ENCODE measurements around the gene SPACA5.

Gene SPACA5

DNA sequence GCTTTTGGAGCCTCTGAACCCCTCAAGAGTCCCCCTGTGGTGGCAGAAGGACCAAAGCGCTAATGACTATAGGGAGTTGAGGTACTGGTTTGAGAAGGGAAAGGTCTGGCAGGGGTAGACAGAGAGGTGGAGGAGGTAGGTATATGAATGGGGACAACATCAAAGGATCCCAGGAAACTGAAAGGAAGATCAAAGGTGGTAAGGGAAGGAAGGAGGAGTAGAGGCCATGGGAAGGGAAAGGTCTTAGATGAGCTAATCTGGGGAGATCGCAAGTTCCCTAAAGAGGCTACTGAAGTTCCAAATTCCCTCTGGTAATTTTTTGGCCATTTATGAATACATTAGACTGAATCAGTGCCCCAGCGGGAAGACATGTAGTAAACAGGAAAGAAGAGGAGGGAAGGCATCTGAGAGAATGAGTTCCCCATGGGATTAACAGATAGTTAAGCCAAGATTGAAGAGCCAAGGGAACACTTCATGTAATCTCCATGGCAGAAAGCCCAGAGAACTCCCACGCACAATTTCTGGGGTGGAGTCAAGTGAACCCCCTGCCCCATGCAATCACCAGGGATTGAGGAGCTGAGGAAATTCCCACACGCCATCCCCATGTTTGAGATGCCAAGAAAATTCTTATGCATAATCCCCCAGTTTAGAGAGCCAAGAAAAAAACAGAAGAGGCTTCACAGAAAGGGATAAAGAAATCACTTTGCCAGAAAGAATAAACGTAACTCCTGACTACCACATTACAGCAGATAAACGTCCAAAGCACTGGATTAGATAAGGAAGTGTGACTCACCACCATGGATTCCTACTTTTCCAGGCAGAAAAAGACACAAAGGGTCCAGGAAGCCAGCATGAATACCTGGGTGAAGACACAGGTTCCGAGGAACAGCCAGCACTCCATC lies 38.9 kb downstream of the SPACA5 start:
- no peak overlapping the region for H3K4me3 ChIP-seq (ENCODE audit: low read length in 2 of 2)
- no peaks in the 10 kb centered on the region for H3K4me1 ChIP-seq (ENCODE audit: control insufficient read depth, insufficient read depth, low read length)
- no peak overlapping the region for H3K9ac ChIP-seq (ENCODE audit: low read length in 2 of 2)
- H3K36me3 ChIP-seq (ENCODE audit: control insufficient read depth in 2 of 2, insufficient read depth in 2 of 2, low read length in 2 of 2), result no peaks in the 10 kb centered on the region
- no peak overlapping the region for H3K27ac ChIP-seq (ENCODE audit: low read length)
- H3K27me3 ChIP-seq (ENCODE audit: control insufficient read depth in 1 of 2, insufficient read depth in 2 of 2, low read length in 2 of 2), result peaks cover 0 to 2% of the 10 kb centered on the region in 2 donors
- H3K9me3 ChIP-seq (ENCODE audit: control insufficient read depth in 2 of 2, low read length in 2 of 2), result no peaks in the 10 kb centered on the region

GRCh38 chrX:48046846-48047245 lies 40.1 kb downstream of the SPACA5 start:
- Histone ChIP-seq H3K9me3 (ENCODE audit: control insufficient read depth in 2 of 2, low read length in 2 of 2) (no peaks in the 10 kb centered on the region), H3K9ac (ENCODE audit: low read length in 2 of 2) (no peak overlapping the region), H3K27ac (ENCODE audit: low read length) (no peak overlapping the region), H3K4me3 (ENCODE audit: low read length in 2 of 2) (no peak overlapping the region), H3K27me3 (ENCODE audit: control insufficient read depth in 1 of 2, insufficient read depth in 2 of 2, low read length in 2 of 2) (peaks cover 0 to 2% of the 10 kb centered on the region in 2 donors), H3K36me3 (ENCODE audit: control insufficient read depth in 2 of 2, insufficient read depth in 2 of 2, low read length in 2 of 2) (no peaks in the 10 kb centered on the region), H3K4me1 (ENCODE audit: control insufficient read depth, insufficient read depth, low read length) (no peaks in the 10 kb centered on the region)

- peaks cover 2 to 10% of the 10 kb centered on the region in 2 donors for H3K9me3 ChIP-seq (ENCODE audit: control insufficient read depth in 2 of 2, low read length in 2 of 2)
- no peaks in the 10 kb centered on the region for H3K27me3 ChIP-seq (ENCODE audit: control insufficient read depth in 1 of 2, insufficient read depth in 2 of 2, low read length in 2 of 2)
- no peak overlapping the region for H3K27ac ChIP-seq (ENCODE audit: low read length)
- H3K4me3 ChIP-seq (ENCODE audit: low read length in 2 of 2), result no peak overlapping the region
- H3K36me3 ChIP-seq (ENCODE audit: control insufficient read depth in 2 of 2, insufficient read depth in 2 of 2, low read length in 2 of 2), result peaks cover 7 to 20% of the 10 kb centered on the region in 2 donors
- H3K9ac ChIP-seq (ENCODE audit: low read length in 2 of 2), result no peak overlapping the region
- H3K4me1 ChIP-seq (ENCODE audit: control insufficient read depth, insufficient read depth, low read length), result no peaks in the 10 kb centered on the region
Measured at GRCh38 chrX:48058621-48059295, 52.0 kb downstream of the SPACA5 start.

DNA sequence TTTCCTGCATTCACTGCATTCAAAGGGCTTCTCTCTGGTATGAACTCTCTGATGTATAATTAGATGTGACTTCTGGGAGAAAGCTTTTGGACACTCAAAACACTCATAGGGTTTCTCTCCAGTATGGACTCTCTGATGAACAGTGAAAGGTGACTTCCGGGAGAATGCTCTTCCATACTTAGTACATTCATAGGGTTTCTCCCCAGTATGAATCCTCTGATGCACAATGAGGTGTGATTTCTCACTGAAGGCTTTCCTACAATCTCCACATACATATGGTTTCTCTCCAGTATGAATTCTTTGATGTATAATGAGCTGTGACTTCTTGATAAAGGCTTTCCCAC lies 52.5 kb downstream of the SPACA5 start:
- no peak overlapping the region for H3K4me3 ChIP-seq (ENCODE audit: low read length in 2 of 2)

More for the DNA sequence above, 52.5 kb downstream of the SPACA5 start:
- Histone ChIP-seq H3K4me1 (ENCODE audit: control insufficient read depth, insufficient read depth, low read length) (no peaks in the 10 kb centered on the region), H3K36me3 (ENCODE audit: control insufficient read depth in 2 of 2, insufficient read depth in 2 of 2, low read length in 2 of 2) (peaks cover 8 to 20% of the 10 kb centered on the region in 2 donors), H3K27me3 (ENCODE audit: control insufficient read depth in 1 of 2, insufficient read depth in 2 of 2, low read length in 2 of 2) (no peaks in the 10 kb centered on the region), H3K9ac (ENCODE audit: low read length in 2 of 2) (no peak overlapping the region), H3K27ac (ENCODE audit: low read length) (no peak overlapping the region), H3K9me3 (ENCODE audit: control insufficient read depth in 2 of 2, low read length in 2 of 2) (peaks cover 2 to 10% of the 10 kb centered on the region in 2 donors)
